ENCODE measurements around the gene HOGA1. TPM values are rescaled to one million over a fixed set of nuclear protein-coding genes. Genes with fewer than 3 reads are reported as not detected.

HOGA1 gene
- total RNA-seq, 1 experiment from 2014 or later = 0.15 TPM

GRCh38 chr10:97539523-97540200, 44.5 kb upstream of the HOGA1 start (continued):
- TF ChIP-seq, protein P1, sequence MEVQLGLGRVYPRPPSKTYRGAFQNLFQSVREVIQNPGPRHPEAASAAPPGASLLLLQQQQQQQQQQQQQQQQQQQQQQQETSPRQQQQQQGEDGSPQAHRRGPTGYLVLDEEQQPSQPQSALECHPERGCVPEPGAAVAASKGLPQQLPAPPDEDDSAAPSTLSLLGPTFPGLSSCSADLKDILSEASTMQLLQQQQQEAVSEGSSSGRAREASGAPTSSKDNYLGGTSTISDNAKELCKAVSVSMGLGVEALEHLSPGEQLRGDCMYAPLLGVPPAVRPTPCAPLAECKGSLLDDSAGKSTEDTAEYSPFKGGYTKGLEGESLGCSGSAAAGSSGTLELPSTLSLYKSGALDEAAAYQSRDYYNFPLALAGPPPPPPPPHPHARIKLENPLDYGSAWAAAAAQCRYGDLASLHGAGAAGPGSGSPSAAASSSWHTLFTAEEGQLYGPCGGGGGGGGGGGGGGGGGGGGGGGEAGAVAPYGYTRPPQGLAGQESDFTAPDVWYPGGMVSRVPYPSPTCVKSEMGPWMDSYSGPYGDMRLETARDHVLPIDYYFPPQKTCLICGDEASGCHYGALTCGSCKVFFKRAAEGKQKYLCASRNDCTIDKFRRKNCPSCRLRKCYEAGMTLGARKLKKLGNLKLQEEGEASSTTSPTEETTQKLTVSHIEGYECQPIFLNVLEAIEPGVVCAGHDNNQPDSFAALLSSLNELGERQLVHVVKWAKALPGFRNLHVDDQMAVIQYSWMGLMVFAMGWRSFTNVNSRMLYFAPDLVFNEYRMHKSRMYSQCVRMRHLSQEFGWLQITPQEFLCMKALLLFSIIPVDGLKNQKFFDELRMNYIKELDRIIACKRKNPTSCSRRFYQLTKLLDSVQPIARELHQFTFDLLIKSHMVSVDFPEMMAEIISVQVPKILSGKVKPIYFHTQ (CRISPR knock-in tag; IDR thresholded peaks at IDR 0.05) = no peak
- no peak for TF ChIP-seq NFE2L1 (CRISPR knock-in tag; IDR thresholded peaks at IDR 0.05)
- TF ChIP-seq MXD4 (CRISPR knock-in tag; IDR thresholded peaks at IDR 0.05; ENCODE audit: borderline replicate concordance) = no peak
- TF ChIP-seq ZMAT4 (CRISPR knock-in tag; IDR thresholded peaks at IDR 0.05) = no peak
- no peak for TF ChIP-seq MLX (CRISPR knock-in tag; IDR thresholded peaks at IDR 0.05)
- TF ChIP-seq, protein P2, sequence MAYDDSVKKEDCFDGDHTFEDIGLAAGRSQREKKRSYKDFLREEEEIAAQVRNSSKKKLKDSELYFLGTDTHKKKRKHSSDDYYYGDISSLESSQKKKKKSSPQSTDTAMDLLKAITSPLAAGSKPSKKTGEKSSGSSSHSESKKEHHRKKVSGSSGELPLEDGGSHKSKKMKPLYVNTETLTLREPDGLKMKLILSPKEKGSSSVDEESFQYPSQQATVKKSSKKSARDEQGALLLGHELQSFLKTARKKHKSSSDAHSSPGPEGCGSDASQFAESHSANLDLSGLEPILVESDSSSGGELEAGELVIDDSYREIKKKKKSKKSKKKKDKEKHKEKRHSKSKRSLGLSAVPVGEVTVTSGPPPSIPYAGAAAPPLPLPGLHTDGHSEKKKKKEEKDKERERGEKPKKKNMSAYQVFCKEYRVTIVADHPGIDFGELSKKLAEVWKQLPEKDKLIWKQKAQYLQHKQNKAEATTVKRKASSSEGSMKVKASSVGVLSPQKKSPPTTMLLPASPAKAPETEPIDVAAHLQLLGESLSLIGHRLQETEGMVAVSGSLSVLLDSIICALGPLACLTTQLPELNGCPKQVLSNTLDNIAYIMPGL (CRISPR knock-in tag; IDR thresholded peaks at IDR 0.05) = 0 out of 2 replicates have a peak, but pooled peaks have one; percentile 6
- TF ChIP-seq, protein P3, sequence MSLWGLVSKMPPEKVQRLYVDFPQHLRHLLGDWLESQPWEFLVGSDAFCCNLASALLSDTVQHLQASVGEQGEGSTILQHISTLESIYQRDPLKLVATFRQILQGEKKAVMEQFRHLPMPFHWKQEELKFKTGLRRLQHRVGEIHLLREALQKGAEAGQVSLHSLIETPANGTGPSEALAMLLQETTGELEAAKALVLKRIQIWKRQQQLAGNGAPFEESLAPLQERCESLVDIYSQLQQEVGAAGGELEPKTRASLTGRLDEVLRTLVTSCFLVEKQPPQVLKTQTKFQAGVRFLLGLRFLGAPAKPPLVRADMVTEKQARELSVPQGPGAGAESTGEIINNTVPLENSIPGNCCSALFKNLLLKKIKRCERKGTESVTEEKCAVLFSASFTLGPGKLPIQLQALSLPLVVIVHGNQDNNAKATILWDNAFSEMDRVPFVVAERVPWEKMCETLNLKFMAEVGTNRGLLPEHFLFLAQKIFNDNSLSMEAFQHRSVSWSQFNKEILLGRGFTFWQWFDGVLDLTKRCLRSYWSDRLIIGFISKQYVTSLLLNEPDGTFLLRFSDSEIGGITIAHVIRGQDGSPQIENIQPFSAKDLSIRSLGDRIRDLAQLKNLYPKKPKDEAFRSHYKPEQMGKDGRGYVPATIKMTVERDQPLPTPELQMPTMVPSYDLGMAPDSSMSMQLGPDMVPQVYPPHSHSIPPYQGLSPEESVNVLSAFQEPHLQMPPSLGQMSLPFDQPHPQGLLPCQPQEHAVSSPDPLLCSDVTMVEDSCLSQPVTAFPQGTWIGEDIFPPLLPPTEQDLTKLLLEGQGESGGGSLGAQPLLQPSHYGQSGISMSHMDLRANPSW (CRISPR knock-in tag; conservative IDR thresholded peaks at IDR 0.05; ENCODE audit: low read depth) = no peak
- no peak for TF ChIP-seq TEAD1 (CRISPR knock-in tag; IDR thresholded peaks at IDR 0.05)
- TF ChIP-seq, protein P4, sequence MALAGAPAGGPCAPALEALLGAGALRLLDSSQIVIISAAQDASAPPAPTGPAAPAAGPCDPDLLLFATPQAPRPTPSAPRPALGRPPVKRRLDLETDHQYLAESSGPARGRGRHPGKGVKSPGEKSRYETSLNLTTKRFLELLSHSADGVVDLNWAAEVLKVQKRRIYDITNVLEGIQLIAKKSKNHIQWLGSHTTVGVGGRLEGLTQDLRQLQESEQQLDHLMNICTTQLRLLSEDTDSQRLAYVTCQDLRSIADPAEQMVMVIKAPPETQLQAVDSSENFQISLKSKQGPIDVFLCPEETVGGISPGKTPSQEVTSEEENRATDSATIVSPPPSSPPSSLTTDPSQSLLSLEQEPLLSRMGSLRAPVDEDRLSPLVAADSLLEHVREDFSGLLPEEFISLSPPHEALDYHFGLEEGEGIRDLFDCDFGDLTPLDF (CRISPR knock-in tag; IDR thresholded peaks at IDR 0.05) = no peak
- no peak for TF ChIP-seq GABPB1 (CRISPR knock-in tag; IDR thresholded peaks at IDR 0.05)
- no peak for TF ChIP-seq SOX15 (CRISPR knock-in tag; IDR thresholded peaks at IDR 0.05)
- TF ChIP-seq, protein P5, sequence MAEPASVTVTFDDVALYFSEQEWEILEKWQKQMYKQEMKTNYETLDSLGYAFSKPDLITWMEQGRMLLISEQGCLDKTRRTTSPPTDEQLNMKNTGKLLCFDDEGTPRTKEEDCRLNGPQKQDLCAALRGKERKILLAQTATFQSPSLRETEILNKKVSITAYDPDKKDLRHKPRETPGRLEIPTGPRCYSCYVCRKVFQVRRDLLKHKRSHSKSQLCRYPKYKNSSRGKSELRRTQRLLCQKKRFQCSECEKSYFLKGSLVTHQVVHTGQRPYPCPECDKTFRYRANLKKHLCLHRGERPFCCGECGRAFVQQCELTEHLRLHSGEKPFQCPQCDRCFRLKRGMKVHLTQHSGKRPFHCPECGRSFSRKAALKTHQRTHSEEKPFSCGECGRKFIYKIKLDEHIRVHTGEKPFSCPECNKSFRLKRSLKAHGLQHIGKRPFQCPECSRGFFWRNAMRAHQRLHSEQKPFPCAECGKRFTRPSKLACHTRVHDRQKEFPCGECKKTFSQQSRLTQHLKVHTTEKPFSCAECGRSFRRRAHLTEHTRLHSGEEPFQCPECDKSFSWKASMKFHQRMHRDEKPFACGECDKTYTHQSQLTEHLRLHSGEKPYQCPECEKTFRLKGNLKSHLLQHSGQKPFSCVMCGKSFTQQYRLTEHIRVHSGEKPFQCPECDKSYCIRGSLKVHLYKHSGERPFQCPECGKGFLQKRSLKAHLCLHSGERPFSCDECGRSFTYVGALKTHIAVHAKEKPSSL (CRISPR knock-in tag; conservative IDR thresholded peaks at IDR 0.05) = no peak
